SU-DHL-6 (cell line): ENCODE data around the gene SLC28A3.

Source experiments
- CTCF ChIP-seq: fragments of 200-600 bp; sonication (generic); IDR thresholded peaks from one replicate; pipeline ENCODE4 v1.5.1; 2017; ENCODE audit warnings: antibody characterized with exemption, mild to moderate bottlenecking, low read length, moderate library complexity; ENCODE audit not compliant: insufficient read depth, poor library complexity, severe bottlenecking
- EZH2phosphoT487 ChIP-seq: fragments of 200-600 bp; sonication (generic), shearing (Covaris generic); conservative IDR thresholded peaks from 2 replicates; pipeline ENCODE4 v1.6.1; 2018; ENCODE audit warnings: mild to moderate bottlenecking, antibody characterized with exemption, low read length, moderate library complexity, mixed read lengths

GRCh38 chr9:84368601-84369000, 28.0 kb upstream of the SLC28A3 start:
- TF ChIP-seq CTCF, result no peak
- TF ChIP-seq EZH2phosphoT487, result no peak
